ENCODE results near the gene ATP6V1D.

ATP6V1D gene

GRCh38 chr14:67385120-67385519 lies 25.5 kb upstream of the ATP6V1D start:
- no peak overlapping the region for H3K14ac ChIP-seq (ENCODE audit: low read length)
- no peak overlapping the region for H3K4me2 ChIP-seq (ENCODE audit: insufficient read depth, low read length, poor library complexity, severe bottlenecking)
- H3K4ac ChIP-seq (ENCODE audit: low read length), result no peak overlapping the region
- H3K79me1 ChIP-seq (ENCODE audit: low read depth, low read length), result no peaks in the 10 kb centered on the region
- no peak overlapping the region for H3K18ac ChIP-seq (ENCODE audit: low read length)
- no peak overlapping the region for H2BK120ac ChIP-seq (ENCODE audit: low read depth, low read length)
- H4K91ac ChIP-seq (ENCODE audit: low read depth, low read length, poor library complexity), result no peak overlapping the region
- H3K27me3 ChIP-seq (ENCODE audit: control insufficient read depth in 3 of 3, insufficient read depth in 3 of 3, low read depth in 1 of 3, low read length in 3 of 3), result no peaks in the 10 kb centered on the region
- no peak overlapping the region for H3K23ac ChIP-seq (ENCODE audit: low read depth, low read length, poor library complexity)
- no peaks in the 10 kb centered on the region for H3K9me3 ChIP-seq (replicated peaks in 1 of 2; ENCODE audit: control insufficient read depth in 2 of 2, insufficient read depth in 1 of 2, low read depth in 1 of 2, low read length in 2 of 2)
- peaks cover 19 to 76% of the 10 kb centered on the region in 2 donors for H3K36me3 ChIP-seq (replicated peaks in 1 of 2; ENCODE audit: control insufficient read depth in 2 of 2, insufficient read depth in 2 of 2, low read length in 2 of 2)
- no peak overlapping the region for H3K4me3 ChIP-seq (ENCODE audit: low read length in 2 of 2)
- no peak overlapping the region for H2BK15ac ChIP-seq (ENCODE audit: low read length)
- H2BK12ac ChIP-seq (ENCODE audit: low read length), result no peak overlapping the region
- no peak overlapping the region for H2AK5ac ChIP-seq (ENCODE audit: low read depth, low read length)
- no peak overlapping the region for H3K27ac ChIP-seq (replicated peaks; ENCODE audit: low read length)
- no peak overlapping the region for H3K9ac ChIP-seq (ENCODE audit: low read depth, low read length, poor library complexity)
- H2AFZ ChIP-seq (ENCODE audit: low read length), result no peak overlapping the region
- H2BK5ac ChIP-seq (ENCODE audit: low read length), result no peak overlapping the region
- no peaks in the 10 kb centered on the region for H3K4me1 ChIP-seq (ENCODE audit: control insufficient read depth in 2 of 2, insufficient read depth in 1 of 2, low read depth in 1 of 2, low read length in 2 of 2)
- no peak overlapping the region for H4K8ac ChIP-seq (ENCODE audit: low read depth, low read length)
- WGBS, 2 donors (ENCODE audit: extremely low coverage in 2 of 2, insufficient read length in 2 of 2, insufficient replicate concordance in 1 of 2), result no CpG with 5 or more reads among the region's 2 CpGs
- no peak for DNase-seq (ENCODE audit: low spot score)

GRCh38 chr14:67377916-67378315 lies 18.3 kb upstream of the ATP6V1D start:
- H3K23ac ChIP-seq (ENCODE audit: low read depth, low read length, poor library complexity), result no peak overlapping the region
- H3K27me3 ChIP-seq (ENCODE audit: control insufficient read depth in 3 of 3, insufficient read depth in 3 of 3, low read depth in 1 of 3, low read length in 3 of 3), result no peaks in the 10 kb centered on the region
- H3K18ac ChIP-seq (ENCODE audit: low read length), result no peak overlapping the region
- H2AFZ ChIP-seq (ENCODE audit: low read length), result no peak overlapping the region
- no peak overlapping the region for H3K9ac ChIP-seq (ENCODE audit: low read depth, low read length, poor library complexity)
- H3K14ac ChIP-seq (ENCODE audit: low read length), result no peak overlapping the region
- no peaks in the 10 kb centered on the region for H3K4me1 ChIP-seq (ENCODE audit: control insufficient read depth in 2 of 2, insufficient read depth in 1 of 2, low read depth in 1 of 2, low read length in 2 of 2)
- H3K27ac ChIP-seq (replicated peaks; ENCODE audit: low read length), result no peak overlapping the region
- H2AK5ac ChIP-seq (ENCODE audit: low read depth, low read length), result no peak overlapping the region
- H4K8ac ChIP-seq (ENCODE audit: low read depth, low read length), result no peak overlapping the region
- H3K9me3 ChIP-seq (replicated peaks in 1 of 2; ENCODE audit: control insufficient read depth in 2 of 2, insufficient read depth in 1 of 2, low read depth in 1 of 2, low read length in 2 of 2), result no peaks in the 10 kb centered on the region
- no peak overlapping the region for H2BK15ac ChIP-seq (ENCODE audit: low read length)
- H3K36me3 ChIP-seq (replicated peaks in 1 of 2; ENCODE audit: control insufficient read depth in 2 of 2, insufficient read depth in 2 of 2, low read length in 2 of 2), result peaks cover 22 to 97% of the 10 kb centered on the region in 2 donors
- H4K91ac ChIP-seq (ENCODE audit: low read depth, low read length, poor library complexity), result no peak overlapping the region
- H2BK5ac ChIP-seq (ENCODE audit: low read length), result no peak overlapping the region
- H3K4ac ChIP-seq (ENCODE audit: low read length), result no peak overlapping the region
- H2BK12ac ChIP-seq (ENCODE audit: low read length), result no peak overlapping the region
- H3K4me2 ChIP-seq (ENCODE audit: insufficient read depth, low read length, poor library complexity, severe bottlenecking), result no peak overlapping the region
- H3K4me3 ChIP-seq (ENCODE audit: low read length in 2 of 2), result no peak overlapping the region
- no peaks in the 10 kb centered on the region for H3K79me1 ChIP-seq (ENCODE audit: low read depth, low read length)
- no peak for DNase-seq (ENCODE audit: low spot score)
- H2BK120ac ChIP-seq (ENCODE audit: low read depth, low read length), result no peak overlapping the region

- Histone ChIP-seq H4K8ac (ENCODE audit: low read depth, low read length) (no peak overlapping the region), H3K9ac (ENCODE audit: low read depth, low read length, poor library complexity) (no peak overlapping the region), H3K4me2 (ENCODE audit: insufficient read depth, low read length, poor library complexity, severe bottlenecking) (no peak overlapping the region), H4K91ac (ENCODE audit: low read depth, low read length, poor library complexity) (no peak overlapping the region), H2BK12ac (ENCODE audit: low read length) (no peak overlapping the region), H3K4me1 (ENCODE audit: control insufficient read depth in 2 of 2, insufficient read depth in 1 of 2, low read depth in 1 of 2, low read length in 2 of 2) (no peaks in the 10 kb centered on the region), H3K4me3 (ENCODE audit: low read length in 2 of 2) (no peak overlapping the region), H3K9me3 (replicated peaks in 1 of 2; ENCODE audit: control insufficient read depth in 2 of 2, insufficient read depth in 1 of 2, low read depth in 1 of 2, low read length in 2 of 2) (no peaks in the 10 kb centered on the region), H3K27ac (replicated peaks; ENCODE audit: low read length) (no peak overlapping the region), H3K23ac (ENCODE audit: low read depth, low read length, poor library complexity) (no peak overlapping the region), H3K4ac (ENCODE audit: low read length) (no peak overlapping the region), H3K18ac (ENCODE audit: low read length) (no peak overlapping the region), H2BK120ac (ENCODE audit: low read depth, low read length) (no peak overlapping the region), H3K79me1 (ENCODE audit: low read depth, low read length) (no peaks in the 10 kb centered on the region), H2AFZ (ENCODE audit: low read length) (no peak overlapping the region), H2BK15ac (ENCODE audit: low read length) (no peak overlapping the region), H2AK5ac (ENCODE audit: low read depth, low read length) (no peak overlapping the region), H2BK5ac (ENCODE audit: low read length) (no peak overlapping the region), H3K27me3 (ENCODE audit: control insufficient read depth in 3 of 3, insufficient read depth in 3 of 3, low read depth in 1 of 3, low read length in 3 of 3) (no peaks in the 10 kb centered on the region), H3K14ac (ENCODE audit: low read length) (no peak overlapping the region), H3K36me3 (replicated peaks in 1 of 2; ENCODE audit: control insufficient read depth in 2 of 2, insufficient read depth in 2 of 2, low read length in 2 of 2) (peaks cover 13 to 97% of the 10 kb centered on the region in 2 donors)
- no CpG with 5 or more reads among the region's 2 CpGs for WGBS, 2 donors (ENCODE audit: extremely low coverage in 2 of 2, insufficient read length in 2 of 2, insufficient replicate concordance in 1 of 2)
- DNase-seq (ENCODE audit: low spot score), result no peak
These were observed 13.7 kb upstream of the ATP6V1D start for GRCh38 chr14:67373347-67373746.

GRCh38 chr14:67372833-67373232 lies 13.2 kb upstream of the ATP6V1D start:
- Histone ChIP-seq H2BK12ac (ENCODE audit: low read length) (no peak overlapping the region), H2BK15ac (ENCODE audit: low read length) (no peak overlapping the region), H3K79me1 (ENCODE audit: low read depth, low read length) (no peaks in the 10 kb centered on the region), H3K27me3 (ENCODE audit: control insufficient read depth in 3 of 3, insufficient read depth in 3 of 3, low read depth in 1 of 3, low read length in 3 of 3) (no peaks in the 10 kb centered on the region), H2AK5ac (ENCODE audit: low read depth, low read length) (no peak overlapping the region), H3K9me3 (replicated peaks in 1 of 2; ENCODE audit: control insufficient read depth in 2 of 2, insufficient read depth in 1 of 2, low read depth in 1 of 2, low read length in 2 of 2) (no peaks in the 10 kb centered on the region), H2BK5ac (ENCODE audit: low read length) (no peak overlapping the region), H3K14ac (ENCODE audit: low read length) (no peak overlapping the region), H3K27ac (replicated peaks; ENCODE audit: low read length) (no peak overlapping the region), H3K18ac (ENCODE audit: low read length) (no peak overlapping the region), H3K4me1 (ENCODE audit: control insufficient read depth in 2 of 2, insufficient read depth in 1 of 2, low read depth in 1 of 2, low read length in 2 of 2) (no peaks in the 10 kb centered on the region), H2BK120ac (ENCODE audit: low read depth, low read length) (no peak overlapping the region), H3K4me3 (ENCODE audit: low read length in 2 of 2) (no peak overlapping the region), H3K36me3 (replicated peaks in 1 of 2; ENCODE audit: control insufficient read depth in 2 of 2, insufficient read depth in 2 of 2, low read length in 2 of 2) (peaks cover 16 to 97% of the 10 kb centered on the region in 2 donors), H4K8ac (ENCODE audit: low read depth, low read length) (no peak overlapping the region), H3K4me2 (ENCODE audit: insufficient read depth, low read length, poor library complexity, severe bottlenecking) (no peak overlapping the region), H3K23ac (ENCODE audit: low read depth, low read length, poor library complexity) (no peak overlapping the region), H3K9ac (ENCODE audit: low read depth, low read length, poor library complexity) (no peak overlapping the region), H4K91ac (ENCODE audit: low read depth, low read length, poor library complexity) (no peak overlapping the region), H2AFZ (ENCODE audit: low read length) (no peak overlapping the region), H3K4ac (ENCODE audit: low read length) (no peak overlapping the region)
- WGBS, 2 donors (ENCODE audit: extremely low coverage in 2 of 2, insufficient read length in 2 of 2, insufficient replicate concordance in 1 of 2), result no CpG with 5 or more reads among the region's 1 CpG
- DNase-seq (ENCODE audit: low spot score), result no peak
